SIG-M5 (cell line): ENCODE data around the gene EAF2.
"Not testable (repeated sequence)": the region's sequence is repeated elsewhere in the genome, so short reads cannot be mapped to it uniquely, and the experiment has no call there.

Experiments
- DNase-seq: peaks from one replicate; lab custom pipeline; 2025; lab: John Stamatoyannopoulos, UW

Gene EAF2

DNA sequence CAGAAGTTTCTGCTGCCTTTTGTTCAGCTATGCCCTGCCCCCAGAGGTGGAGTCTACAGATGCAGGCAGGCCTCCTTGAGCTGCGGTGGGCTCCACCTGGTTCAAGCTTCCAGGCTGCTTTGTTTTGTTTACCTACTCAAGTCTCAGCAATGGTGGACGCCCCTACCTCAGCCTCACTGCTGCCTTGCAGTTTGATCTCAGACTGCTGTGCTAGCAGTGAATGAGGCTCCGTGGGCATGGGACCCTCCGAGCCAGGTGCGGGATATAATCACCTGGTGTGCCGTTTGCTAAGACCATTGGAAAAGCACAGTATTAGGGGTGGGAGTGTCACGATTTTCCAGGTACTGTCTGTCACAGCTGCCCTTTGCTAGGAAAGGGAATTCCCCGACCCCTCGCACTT lies 28.2 kb downstream of the EAF2 start:
- DNase-seq: not testable (repeated sequence)

DNA sequence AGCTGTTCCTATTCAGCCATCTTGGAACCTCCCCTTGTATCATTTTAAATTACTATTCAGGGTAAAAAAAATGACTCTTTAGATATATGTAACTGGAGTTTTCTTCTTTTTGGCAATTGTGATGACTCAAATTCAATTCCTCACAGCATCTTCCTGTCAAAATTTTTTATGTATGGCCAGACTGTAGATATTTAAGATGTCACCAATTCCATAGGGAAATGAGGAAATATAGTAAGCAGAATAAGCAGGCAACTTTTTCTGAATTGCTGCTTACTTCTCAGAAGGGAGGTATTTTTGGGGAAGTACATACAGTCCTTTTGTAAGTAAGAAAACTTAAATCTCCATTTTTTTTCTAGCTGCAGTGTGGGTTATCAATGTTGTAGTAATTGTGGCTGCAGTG lies 28.8 kb downstream of the EAF2 start:
- no peak for DNase-seq

DNA sequence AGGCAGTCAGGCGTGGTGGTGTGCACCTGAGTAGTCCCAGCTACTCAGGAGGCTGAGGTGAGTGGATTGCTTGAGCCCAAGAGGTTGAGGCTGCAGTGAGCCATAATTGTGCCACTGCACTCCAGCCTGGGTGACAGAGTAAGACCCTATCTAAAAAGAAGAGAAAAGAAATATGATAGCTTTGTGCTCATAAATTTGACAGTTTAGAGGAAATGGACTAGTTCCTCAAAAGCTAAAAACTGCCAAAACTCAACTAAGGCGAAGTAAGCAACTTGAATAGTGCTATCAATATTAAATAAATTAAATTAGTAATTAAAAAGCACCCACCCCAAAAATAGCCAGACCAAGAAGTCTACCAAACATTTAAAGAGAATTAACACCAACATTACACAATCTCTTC lies 34.7 kb downstream of the EAF2 start:
- no peak for DNase-seq

- no peak for DNase-seq
These were observed 35.7 kb downstream of the EAF2 start for GRCh38 chr3:121870717-121871116.

DNA sequence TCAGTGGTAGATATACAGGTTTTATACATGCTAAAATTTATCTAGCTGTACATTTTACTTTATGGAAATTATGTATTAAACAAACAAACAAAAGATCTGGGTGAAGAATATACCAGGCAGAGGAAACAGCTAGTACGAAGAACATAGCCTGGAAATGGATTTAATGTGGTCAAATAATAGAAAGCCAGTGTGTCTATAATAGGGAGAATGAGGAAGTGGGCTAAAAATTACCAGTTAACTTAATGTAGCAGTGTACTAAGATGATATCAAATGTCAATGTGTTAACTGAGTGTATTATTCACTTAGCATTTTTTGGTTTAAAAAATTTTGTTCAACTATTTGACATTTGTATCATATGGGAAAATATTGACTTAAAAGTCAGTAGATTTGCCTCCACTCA lies 36.4 kb downstream of the EAF2 start:
- peak; percentile 14 for DNase-seq

DNA sequence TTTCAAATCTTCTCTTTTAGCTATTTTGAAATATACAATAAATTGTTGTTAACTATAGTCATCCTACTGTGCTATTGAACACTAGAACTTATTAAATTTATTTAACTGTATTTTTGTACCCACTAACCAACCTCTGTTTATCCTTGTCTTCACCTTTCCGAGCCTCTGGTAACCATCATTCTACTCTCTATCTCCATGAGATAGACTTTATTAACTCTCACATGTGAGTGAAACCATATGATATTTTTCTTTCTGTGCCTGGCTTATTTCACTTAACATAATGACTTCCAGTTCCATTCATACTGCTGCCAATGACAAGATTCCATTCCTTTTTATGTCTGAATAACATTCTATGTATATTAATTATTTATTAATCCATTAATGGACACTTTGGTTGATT lies 43.4 kb downstream of the EAF2 start:
- no peak for DNase-seq

GRCh38 chr3:121883507-121883906 lies 48.5 kb downstream of the EAF2 start:
- no peak for DNase-seq

- no peak for DNase-seq
These were observed 50.4 kb downstream of the EAF2 start for GRCh38 chr3:121885386-121885785.

GRCh38 chr3:121894301-121894990 lies 59.4 kb downstream of the EAF2 start, which contains the start of gene SLC15A2:
Gene SLC15A2 (plus strand): TSS chr3:121894401. CDS start chr3:121894477, 76 bp downstream.
- no peak for DNase-seq

- no peak for DNase-seq
These were observed 60.1 kb downstream of the EAF2 start for GRCh38 chr3:121895121-121895520.

- no peak for DNase-seq
These were observed 60.7 kb downstream of the EAF2 start for GRCh38 chr3:121895736-121896135.

- no peak for DNase-seq
These were observed 61.8 kb downstream of the EAF2 start for GRCh38 chr3:121896823-121897222.

DNA sequence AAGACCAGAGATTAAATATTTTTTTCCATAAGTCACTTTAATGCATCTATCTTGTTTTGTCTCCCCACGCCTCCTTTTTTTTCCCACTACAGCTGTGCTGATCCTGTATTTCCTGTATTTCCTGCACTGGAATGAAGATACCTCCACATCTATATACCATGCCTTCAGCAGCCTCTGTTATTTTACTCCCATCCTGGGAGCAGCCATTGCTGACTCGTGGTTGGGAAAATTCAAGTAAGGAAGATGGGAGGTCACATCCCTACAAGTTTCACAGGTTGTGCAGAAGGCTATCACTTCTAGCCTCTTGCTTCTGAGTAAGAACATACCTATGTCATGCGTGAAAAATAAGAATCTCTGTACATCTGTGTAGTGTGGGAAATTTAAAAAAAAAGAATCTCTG lies 62.3 kb downstream of the EAF2 start:
- DNase-seq: no peak

DNA sequence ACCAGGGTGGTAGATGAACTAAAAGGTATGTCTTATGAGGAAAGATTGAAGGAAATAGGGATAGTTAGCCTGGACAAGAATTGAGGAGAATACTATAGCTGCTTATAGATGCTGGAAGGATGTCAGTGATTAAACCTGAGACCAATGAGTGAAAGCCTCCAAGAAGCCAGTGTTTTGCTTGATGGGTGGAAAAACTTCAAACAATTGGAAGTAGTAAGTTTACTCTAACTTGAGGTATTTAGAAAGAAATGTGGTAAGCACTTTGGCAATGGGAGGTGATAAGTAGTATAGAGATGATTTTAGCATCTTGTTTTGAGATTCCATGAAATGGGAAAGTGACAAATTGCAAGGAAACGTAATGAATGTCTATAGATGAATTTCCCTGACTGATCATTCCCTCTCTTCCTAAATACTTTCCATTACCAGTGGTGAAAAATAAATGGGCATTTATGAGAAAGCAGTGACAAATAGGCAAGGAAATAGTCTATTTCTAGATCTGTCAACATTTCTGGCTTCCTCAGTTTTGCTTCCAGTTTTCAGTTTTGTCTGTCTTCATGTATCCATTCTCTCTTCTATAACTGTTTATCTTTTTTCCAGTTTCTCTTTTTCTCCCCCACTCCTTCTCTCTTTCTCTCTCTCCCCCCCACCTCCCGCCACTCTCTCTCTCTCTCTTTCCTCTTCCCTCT lies 78.4 kb downstream of the EAF2 start:
- no peak for DNase-seq

GRCh38 chr3:121914081-121914998 lies 79.3 kb downstream of the EAF2 start:
- DNase-seq: no peak

DNA sequence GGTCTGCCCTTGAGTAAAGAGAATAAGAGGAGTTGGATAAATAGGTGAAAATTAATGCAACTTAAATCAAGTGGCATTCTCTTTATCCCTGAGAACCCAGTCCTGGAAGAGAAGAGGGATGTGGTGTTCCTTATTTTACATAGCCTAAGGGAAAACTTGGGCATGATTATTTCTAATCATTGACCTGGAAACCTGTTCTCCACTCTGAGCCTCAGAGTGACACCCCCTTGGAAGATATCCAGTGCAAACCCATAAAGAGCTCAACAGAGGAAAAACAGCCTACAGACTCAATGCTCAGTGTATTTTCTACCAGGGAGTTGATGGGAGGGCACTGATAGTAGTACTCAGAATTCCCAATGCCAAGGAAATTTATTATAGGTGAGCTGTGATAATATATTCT lies 81.2 kb downstream of the EAF2 start:
- no peak for DNase-seq

DNA sequence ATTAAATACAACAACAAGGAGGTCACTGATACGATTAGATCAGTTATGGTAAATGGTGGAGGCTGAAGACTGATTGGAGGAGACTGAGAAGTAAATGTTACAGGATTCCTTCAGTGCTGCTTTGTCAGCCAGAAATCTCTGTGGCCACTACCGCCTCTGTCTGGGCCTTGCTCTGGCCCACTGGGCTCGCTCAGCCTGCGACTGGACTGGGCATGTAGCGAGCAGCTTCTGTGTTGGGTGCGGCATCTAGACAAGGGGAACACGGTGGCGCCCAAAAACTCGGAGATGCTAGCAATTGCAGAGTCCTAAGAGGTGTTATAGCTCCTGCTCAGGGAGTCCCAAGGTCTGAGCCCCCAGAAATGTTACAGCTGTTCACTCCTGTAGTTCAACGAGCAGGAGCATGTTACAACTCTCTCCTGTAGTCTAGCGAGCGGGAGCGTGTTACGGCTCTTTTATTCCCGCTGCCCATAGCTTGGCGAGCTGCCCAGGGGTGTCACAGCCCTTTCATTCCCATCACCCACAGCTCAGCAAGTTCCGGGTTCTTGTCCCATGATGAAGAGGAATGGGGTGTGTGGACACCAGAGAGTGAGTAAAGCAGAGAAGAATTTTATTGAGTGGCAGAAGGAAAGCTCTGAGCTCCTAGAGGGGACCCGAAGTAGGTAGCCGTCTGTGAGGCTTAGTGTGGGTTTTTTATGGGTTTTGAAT lies 83.9 kb downstream of the EAF2 start:
- DNase-seq: no peak

- no peak for DNase-seq
These were observed 89.7 kb downstream of the EAF2 start for GRCh38 chr3:121924734-121925133.

- no peak for DNase-seq
These were observed 91.4 kb downstream of the EAF2 start for GRCh38 chr3:121926380-121926779.
